KG1 (cell line): ENCODE results near the gene FASLG.

Source experiments
- DNase-seq: peaks from one replicate; lab custom pipeline; 2025; lab: John Stamatoyannopoulos, UW

The FASLG gene

DNA sequence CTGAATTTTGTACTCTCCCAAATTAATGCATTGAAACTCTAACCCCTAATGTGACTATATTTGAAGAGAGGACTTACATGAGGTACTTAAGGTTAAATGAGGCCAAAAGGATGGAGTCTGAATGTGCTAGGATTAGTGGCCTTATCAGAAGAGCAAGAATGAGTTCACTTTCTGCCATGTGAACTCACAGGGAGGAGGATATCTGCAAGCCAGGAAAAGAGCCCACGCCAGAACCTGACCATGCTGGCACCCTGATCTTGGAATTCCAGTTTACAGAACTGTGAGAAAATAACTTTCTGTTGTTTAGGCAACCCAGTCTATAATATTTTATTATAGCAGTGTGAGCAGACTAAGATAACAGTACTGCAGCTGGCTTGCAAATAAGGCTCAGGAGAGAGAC is 12.2 kb upstream of the FASLG start:
- DNase-seq, result no peak

DNA sequence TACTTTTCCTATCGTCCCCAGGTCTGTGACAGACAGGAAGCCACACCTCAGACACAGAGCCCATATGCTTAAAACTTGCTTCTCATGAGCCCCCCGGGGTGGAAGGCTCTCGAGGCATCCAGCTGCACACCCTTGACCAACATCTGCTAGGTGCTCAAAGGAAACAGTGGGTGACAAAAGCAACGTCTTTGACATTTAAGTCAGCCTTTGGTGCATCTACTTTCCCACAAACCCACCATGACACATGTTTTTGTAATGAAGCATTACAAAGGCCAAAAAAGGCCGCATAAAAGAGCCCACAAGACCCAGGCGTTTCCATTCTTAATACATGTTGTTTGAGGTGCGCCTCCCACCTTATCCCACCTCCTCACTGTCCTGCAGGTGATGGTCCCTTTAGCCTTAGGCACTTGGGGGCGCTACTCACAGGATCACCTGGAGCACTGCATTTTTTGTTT is 11.8 kb upstream of the FASLG start:
- DNase-seq, result no peak

- DNase-seq, result no peak
Measured at GRCh38 chr1:172647987-172648386, 10.9 kb upstream of the FASLG start.

GRCh38 chr1:172650474-172651193 is 8.3 kb upstream of the FASLG start:
- no peak for DNase-seq

DNA sequence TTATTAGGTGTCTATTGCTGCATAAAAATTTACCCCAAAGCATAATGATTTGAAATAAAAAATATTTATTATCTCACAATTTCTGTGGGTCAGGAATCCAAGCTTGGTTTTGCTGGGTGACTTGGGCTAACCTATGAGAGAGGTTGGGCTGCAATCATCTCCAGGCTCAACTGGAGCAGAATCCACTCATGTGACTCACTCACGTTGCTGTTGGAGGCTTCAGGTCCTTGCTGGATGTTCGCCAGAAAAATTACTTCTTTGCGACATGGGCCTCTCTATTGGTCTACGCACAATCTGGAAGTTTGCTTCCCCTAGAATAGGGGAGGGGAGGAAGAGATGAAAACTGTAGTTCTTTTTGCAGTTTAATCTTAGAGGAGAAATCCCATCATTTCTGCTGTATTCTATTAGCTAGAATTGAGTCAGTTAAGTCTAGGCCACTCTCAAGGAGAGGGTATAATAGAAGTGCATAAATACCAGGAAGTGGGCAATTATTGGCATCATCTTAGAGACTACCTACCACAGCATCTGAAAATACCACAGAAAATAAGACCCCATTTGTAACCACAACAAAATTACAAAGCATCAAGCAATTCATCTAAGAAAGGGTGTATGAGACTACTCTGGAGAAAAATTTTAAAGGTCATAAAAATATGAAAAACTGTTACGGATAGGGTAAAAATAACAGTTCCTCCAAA is 5.7 kb upstream of the FASLG start:
- DNase-seq, result no peak

- no peak for DNase-seq
Measured at GRCh38 chr1:172654535-172654934, 4.4 kb upstream of the FASLG start.

DNA sequence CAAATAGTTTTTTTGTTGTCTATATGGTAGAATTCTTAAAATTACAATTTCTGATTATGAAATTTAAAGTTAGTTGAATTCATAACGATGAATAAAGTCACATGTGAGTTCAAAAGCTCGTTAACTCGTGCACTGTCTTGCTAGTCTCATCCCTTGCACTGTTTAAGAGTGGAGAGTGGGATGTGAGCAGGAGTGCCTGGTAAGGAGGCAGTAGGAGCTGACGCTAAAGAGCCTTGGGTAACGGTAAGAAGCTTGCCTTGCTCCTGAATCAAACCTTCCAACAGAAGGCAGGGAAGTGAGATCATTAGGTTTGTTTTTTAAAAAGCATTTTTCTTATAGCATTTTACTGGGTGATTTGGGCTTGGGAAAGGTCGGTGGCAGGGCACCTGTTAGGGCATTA is 2.3 kb upstream of the FASLG start:
- DNase-seq, result no peak

DNA sequence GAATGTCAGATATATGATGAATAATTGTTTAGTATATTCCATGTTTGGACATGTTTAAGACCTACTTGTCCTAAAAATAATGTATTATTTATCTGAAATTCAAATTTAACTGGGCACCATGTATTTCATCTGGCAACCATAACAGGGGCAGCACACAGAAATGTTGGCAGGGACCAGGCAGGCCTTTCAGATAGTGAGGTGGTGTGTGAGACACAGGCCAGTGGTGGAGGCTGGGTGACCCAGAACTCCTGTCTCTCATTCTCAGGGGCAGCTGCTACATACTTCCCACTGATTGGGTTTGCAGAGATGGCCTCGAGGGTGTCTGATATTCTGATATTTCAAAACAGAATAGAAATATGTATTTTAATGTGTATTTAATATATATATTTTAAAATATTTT is 1.3 kb upstream of the FASLG start:
- DNase-seq, result no peak

GRCh38 chr1:172661107-172661506 is 2.2 kb downstream of the FASLG start:
- DNase-seq, result no peak

GRCh38 chr1:172662464-172663109 is 3.7 kb downstream of the FASLG start:
- DNase-seq, result peak; percentile 89

GRCh38 chr1:172663732-172664131 is 4.8 kb downstream of the FASLG start:
- DNase-seq, result no peak

DNA sequence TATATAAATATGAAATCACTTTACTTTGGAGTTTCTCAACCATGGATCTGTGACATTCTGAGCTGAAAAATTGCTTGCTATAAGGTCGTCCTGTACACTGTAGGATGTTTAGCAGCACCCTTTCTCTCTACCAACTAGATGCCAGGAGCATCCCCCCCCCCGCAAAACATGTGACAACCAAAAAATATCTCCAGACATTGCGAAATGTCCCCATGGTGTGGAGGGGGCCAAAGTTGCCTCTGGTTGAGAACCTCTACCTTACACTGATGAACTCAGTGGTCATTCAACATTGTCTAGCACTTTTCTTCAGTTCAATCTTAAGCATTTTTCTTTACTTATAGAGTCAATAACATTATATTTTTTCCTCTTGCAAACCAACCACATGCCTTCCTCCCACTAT is 9.2 kb downstream of the FASLG start:
- DNase-seq, result no peak

DNA sequence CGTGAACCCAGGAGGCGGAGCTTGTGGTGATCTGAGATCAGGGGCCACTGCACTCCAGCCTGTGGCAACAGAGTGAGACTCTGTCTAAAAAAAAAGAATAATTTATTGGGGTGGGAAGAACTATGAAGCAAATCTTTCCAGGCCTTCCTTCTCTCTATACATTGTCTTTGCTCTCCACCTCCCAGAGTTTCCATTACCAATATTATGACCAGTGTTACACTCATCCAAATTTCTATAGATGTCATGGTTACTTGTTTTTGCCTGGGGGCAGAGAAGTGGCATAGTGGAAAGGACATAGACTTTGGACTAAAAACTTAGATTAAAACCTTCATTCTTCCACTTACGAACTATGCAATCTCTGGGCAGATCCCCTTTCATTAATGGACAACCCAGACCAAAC is 10.1 kb downstream of the FASLG start:
- no peak for DNase-seq

DNA sequence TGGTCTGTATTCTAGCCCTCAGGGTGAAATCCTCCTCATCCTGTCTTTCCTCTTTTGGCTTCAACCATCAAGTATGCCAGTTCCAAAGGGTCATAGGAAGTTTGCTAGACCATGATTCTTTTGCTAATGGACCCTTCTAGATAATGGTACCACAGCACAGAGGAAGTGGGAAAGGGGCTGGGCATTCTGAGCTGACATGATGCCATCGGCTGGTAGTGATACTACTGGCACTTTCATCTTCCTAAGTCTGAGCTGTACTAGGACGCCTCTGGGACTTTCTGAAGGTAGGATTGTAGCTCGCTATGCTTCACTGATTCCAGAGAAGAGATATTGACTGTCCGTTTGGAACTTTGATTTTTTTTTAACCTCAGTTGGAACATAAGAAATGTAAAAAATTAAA is 11.4 kb downstream of the FASLG start:
- no peak for DNase-seq

- DNase-seq, result no peak
Measured at GRCh38 chr1:172670791-172671190, 11.9 kb downstream of the FASLG start.

DNA sequence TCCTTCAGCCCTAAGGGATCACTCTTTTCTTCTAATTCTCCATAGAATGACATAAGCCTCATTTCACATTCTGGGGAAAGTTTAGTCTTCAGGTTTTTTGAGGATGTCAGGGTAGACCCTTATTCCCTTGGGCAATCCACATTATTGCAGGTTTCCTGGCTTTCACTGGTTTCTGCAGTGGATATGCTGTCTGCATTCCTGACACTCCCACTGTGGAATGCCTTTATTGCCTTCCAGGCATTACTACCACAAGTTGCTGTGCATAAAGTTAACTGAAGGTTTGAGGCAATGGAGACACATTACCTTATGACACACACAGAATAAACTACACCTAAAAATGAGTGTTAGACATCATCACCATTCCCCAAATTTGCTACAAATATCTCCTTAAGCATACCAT is 12.7 kb downstream of the FASLG start:
- no peak for DNase-seq

DNA sequence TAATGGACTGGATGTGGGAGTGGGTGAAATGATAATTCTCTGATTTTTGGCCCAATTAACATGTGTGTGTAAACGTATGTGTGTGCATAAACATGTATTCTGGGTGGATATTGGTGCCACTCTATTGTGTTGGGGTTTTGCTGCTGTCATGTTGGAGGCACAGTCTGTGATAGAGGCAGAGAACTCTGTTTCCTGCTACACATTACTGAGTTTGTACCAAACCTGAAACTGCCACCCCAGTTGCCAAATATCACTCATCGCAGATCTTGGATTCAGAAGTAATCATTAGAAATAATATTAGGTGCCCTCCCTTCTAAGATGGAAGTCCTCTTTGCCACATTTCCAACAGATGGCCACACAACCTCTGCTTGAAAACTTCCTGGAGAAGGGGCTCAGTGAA is 13.8 kb downstream of the FASLG start:
- DNase-seq, result no peak

GRCh38 chr1:172673761-172674160 is 14.9 kb downstream of the FASLG start:
- DNase-seq, result no peak

DNA sequence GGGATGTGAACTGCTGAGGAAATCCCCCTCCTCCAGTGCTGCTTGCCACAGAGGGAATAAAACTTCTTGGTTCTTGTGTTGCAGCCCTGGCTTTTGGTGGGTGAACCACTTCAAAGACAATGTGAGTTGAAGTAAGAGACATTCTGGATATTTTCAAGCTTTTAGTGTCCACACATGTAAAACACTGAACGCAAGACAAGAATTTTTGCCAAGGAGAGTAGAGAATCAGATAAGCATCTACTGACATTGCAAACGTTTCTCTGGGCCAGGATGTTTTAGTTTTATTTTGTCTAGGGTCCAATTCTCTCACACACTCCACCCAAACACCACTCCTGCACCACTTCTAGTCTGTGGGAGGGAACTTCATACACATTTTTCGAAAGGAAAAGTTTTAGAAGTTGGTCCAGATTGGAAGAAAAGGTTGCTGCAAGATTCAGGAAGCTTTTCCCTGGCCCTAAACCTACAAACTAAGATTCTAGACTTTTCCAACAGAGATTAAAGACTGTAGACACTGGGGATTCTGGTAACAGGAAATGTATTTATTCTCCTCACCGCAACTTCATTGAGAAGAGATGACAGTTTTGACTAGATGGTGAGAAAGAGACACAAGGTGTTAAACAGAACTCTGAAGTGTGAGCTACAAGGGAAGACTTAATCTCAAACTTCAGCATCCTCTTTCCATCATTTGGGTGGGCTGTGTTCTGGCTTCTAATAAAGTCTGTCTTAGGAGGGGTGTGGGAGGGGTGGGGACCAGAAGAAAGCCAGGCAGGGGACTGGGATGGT is 16.1 kb downstream of the FASLG start:
- no peak for DNase-seq

- DNase-seq, result no peak
Measured at GRCh38 chr1:172679000-172679772, 20.3 kb downstream of the FASLG start.

- no peak for DNase-seq
Measured at GRCh38 chr1:172680244-172680643, 21.3 kb downstream of the FASLG start.
